Dermis blood vessel endothelial cell (primary cell): ENCODE results near the gene CAMK1. TPM values are rescaled to one million over a fixed set of nuclear protein-coding genes. Genes with fewer than 3 reads are reported as not detected.
"Not testable (repeated sequence)": the region's sequence is repeated elsewhere in the genome, so short reads cannot be mapped to it uniquely, and the experiment has no call there.

Experiments used
- DNase-seq: peaks from one replicate; pipeline ENCODE4 v3.0.0; 2010
- total RNA-seq: library from RNA; depleted of rRNA; stranded (reverse); fragments of >200 nt; gene quantifications from 2 replicates; pipeline ENCODE4 v1.2.3, GENCODE V29; 2014

The CAMK1 gene
- total RNA-seq, 1 donor from 2014 or later = 34.7 TPM

GRCh38 chr3:9792405-9793160 is 22.8 kb upstream of the CAMK1 start, which contains the start of the genes ARPC4 and TADA3:
Gene ARPC4, plus strand, starts transcription at chr3:9793082. Its CDS starts 40 bp downstream, at chr3:9793122.
Gene TADA3, minus strand, starts transcription at chr3:9792473. Its CDS starts 1,007 bp downstream, at chr3:9791466.
- DNase-seq = peak; percentile 96

GRCh38 chr3:9791790-9792404 is 22.1 kb upstream of the CAMK1 start:
- DNase-seq = no peak

- no peak for DNase-seq
Measured at GRCh38 chr3:9791127-9791526, 21.4 kb upstream of the CAMK1 start.

- DNase-seq = no peak
Measured at GRCh38 chr3:9787714-9788113, 18.0 kb upstream of the CAMK1 start.

GRCh38 chr3:9786825-9787669 is 17.3 kb upstream of the CAMK1 start:
- peak; percentile 23 for DNase-seq

GRCh38 chr3:9786209-9786739 is 16.5 kb upstream of the CAMK1 start:
- DNase-seq = no peak

GRCh38 chr3:9785602-9786001 is 15.9 kb upstream of the CAMK1 start:
- DNase-seq = no peak

GRCh38 chr3:9784965-9785364 is 15.2 kb upstream of the CAMK1 start:
- DNase-seq = no peak

- DNase-seq = no peak
Measured at GRCh38 chr3:9783954-9784353, 14.2 kb upstream of the CAMK1 start.

GRCh38 chr3:9782770-9783169 is 13.0 kb upstream of the CAMK1 start:
- peak; percentile 37 for DNase-seq

- no peak for DNase-seq
Measured at GRCh38 chr3:9781978-9782603, 12.3 kb upstream of the CAMK1 start.

GRCh38 chr3:9781551-9781950 is 11.8 kb upstream of the CAMK1 start:
- no peak for DNase-seq

GRCh38 chr3:9780910-9781309 is 11.2 kb upstream of the CAMK1 start:
- no peak for DNase-seq

- no peak for DNase-seq
Measured at GRCh38 chr3:9780458-9780812, 10.7 kb upstream of the CAMK1 start.

- DNase-seq = no peak
Measured at GRCh38 chr3:9779721-9780457, 10.1 kb upstream of the CAMK1 start.

- no peak for DNase-seq
Measured at GRCh38 chr3:9779075-9779593, 9.4 kb upstream of the CAMK1 start.

- no peak for DNase-seq
Measured at GRCh38 chr3:9778143-9779074, 8.7 kb upstream of the CAMK1 start.

GRCh38 chr3:9777694-9778021 is 7.9 kb upstream of the CAMK1 start:
- DNase-seq = no peak

- DNase-seq = no peak
Measured at GRCh38 chr3:9776896-9777693, 7.3 kb upstream of the CAMK1 start.

- not testable (repeated sequence) for DNase-seq
Measured at GRCh38 chr3:9771007-9771406, 1.3 kb upstream of the CAMK1 start.
